HG02973 (cell line): ENCODE measurements around the gene OSBP.
"Not testable (repeated sequence)": the region's sequence is repeated elsewhere in the genome, so short reads cannot be mapped to it uniquely, and the experiment has no call there.

Source experiments
- ATAC-seq: cut with Tn5 transposase; IDR thresholded peaks from one replicate; pipeline ENCODE4 v1.9.1; 2021; ENCODE audit warnings: moderate library complexity; ENCODE audit not compliant: unreplicated experiment

OSBP gene

GRCh38 chr11:59615637-59616395, at the start of gene OSBP:
OSBP (minus strand) TSS chr11:59615774; CDS start chr11:59615664, 110 bp downstream.
- peak; percentile 84 for ATAC-seq

- ATAC-seq = no peak
These were observed 45.0 kb upstream of the OSBP start for GRCh38 chr11:59660621-59661020.

- ATAC-seq = no peak
These were observed 44.4 kb upstream of the OSBP start for GRCh38 chr11:59659981-59660380.

- ATAC-seq = no peak
These were observed 42.5 kb upstream of the OSBP start for GRCh38 chr11:59658036-59658435.

GRCh38 chr11:59654893-59655292, 39.3 kb upstream of the OSBP start:
- ATAC-seq = no peak

- no peak for ATAC-seq
These were observed 31.8 kb upstream of the OSBP start for GRCh38 chr11:59647245-59647980.

GRCh38 chr11:59644528-59644927, 29.0 kb upstream of the OSBP start:
- no peak for ATAC-seq

GRCh38 chr11:59643390-59643789, 27.8 kb upstream of the OSBP start:
- no peak for ATAC-seq

- ATAC-seq = no peak
These were observed 25.6 kb upstream of the OSBP start for GRCh38 chr11:59641156-59641555.

- no peak for ATAC-seq
These were observed 14.9 kb upstream of the OSBP start for GRCh38 chr11:59630493-59630892.

GRCh38 chr11:59629996-59630395, 14.4 kb upstream of the OSBP start:
- no peak for ATAC-seq

GRCh38 chr11:59626969-59627368, 11.4 kb upstream of the OSBP start:
- not testable (repeated sequence) for ATAC-seq

GRCh38 chr11:59625703-59626102, 10.1 kb upstream of the OSBP start:
- no peak for ATAC-seq

GRCh38 chr11:59617876-59618275, 2.3 kb upstream of the OSBP start:
- ATAC-seq = no peak

GRCh38 chr11:59616396-59616982, 915 bp upstream of the OSBP start:
- no peak for ATAC-seq

- peak; percentile 12 for ATAC-seq
These were observed 396 bp downstream of the OSBP start for GRCh38 chr11:59615120-59615636.

- ATAC-seq = no peak
These were observed 1.1 kb downstream of the OSBP start for GRCh38 chr11:59614277-59615119.

GRCh38 chr11:59611570-59612565, 3.7 kb downstream of the OSBP start:
- ATAC-seq = no peak

- ATAC-seq = no peak
These were observed 5.3 kb downstream of the OSBP start for GRCh38 chr11:59610289-59610688.
